Upper lobe of right lung (tissue), 1 donor: ENCODE data around the gene CCNQ. TPM values are rescaled to one million over a fixed set of nuclear protein-coding genes. Genes with fewer than 3 reads are reported as not detected.

Source experiments
- ATAC-seq: fragments of 200-7000 bp; cut with Tn5 transposase; one replicate; pipeline ENCODE4 v1.9.1; 2020; ENCODE audit warnings: mild to moderate bottlenecking, moderate library complexity
- DNase-seq: peaks from one replicate; pipeline ENCODE4 v3.0.0-alpha.2; 2020
- H3K27ac ChIP-seq: fragments of 200-600 bp; one replicate; pipeline ENCODE4 v1.8.0; 2022
- H3K27me3 ChIP-seq: fragments of 200-600 bp; one replicate; pipeline ENCODE4 v1.8.0; 2022; ENCODE audit warnings: mild to moderate bottlenecking
- H3K36me3 ChIP-seq: fragments of 200-600 bp; one replicate; pipeline ENCODE4 v1.8.0; 2022
- H3K4me1 ChIP-seq: fragments of 200-600 bp; one replicate; pipeline ENCODE4 v1.8.0; 2022
- H3K4me3 ChIP-seq: fragments of 200-600 bp; one replicate; pipeline ENCODE4 v1.8.0; 2022; ENCODE audit warnings: mild to moderate bottlenecking
- H3K9me3 ChIP-seq: fragments of 200-600 bp; one replicate; pipeline ENCODE4 v1.8.0; 2022
- CTCF ChIP-seq: fragments of 200-600 bp; IDR thresholded peaks from one replicate; pipeline ENCODE4 v1.8.0; 2022; ENCODE audit warnings: antibody characterized with exemption
- intact Hi-C: fragments of 100-400 bp; cut with DNase I; formaldehyde crosslinking; loops from one replicate; pipeline ENCODE4 v1.11.0; 2022
- total RNA-seq: library from RNA; stranded (reverse); fragmentation: NEBNext Ultra II Directional; extraction: Animal tissue kit (Norgen Biotek cat#: 25700); gene quantifications from one replicate; pipeline ENCODE4 v1.2.1, GENCODE V29; 2021
- donor health status: DM: no; HTN: yes; CAD: no; lungs with severe emphysema.

Gene CCNQ
- total RNA-seq, 1 donor from 2014 or later = 18.9 TPM

DNA sequence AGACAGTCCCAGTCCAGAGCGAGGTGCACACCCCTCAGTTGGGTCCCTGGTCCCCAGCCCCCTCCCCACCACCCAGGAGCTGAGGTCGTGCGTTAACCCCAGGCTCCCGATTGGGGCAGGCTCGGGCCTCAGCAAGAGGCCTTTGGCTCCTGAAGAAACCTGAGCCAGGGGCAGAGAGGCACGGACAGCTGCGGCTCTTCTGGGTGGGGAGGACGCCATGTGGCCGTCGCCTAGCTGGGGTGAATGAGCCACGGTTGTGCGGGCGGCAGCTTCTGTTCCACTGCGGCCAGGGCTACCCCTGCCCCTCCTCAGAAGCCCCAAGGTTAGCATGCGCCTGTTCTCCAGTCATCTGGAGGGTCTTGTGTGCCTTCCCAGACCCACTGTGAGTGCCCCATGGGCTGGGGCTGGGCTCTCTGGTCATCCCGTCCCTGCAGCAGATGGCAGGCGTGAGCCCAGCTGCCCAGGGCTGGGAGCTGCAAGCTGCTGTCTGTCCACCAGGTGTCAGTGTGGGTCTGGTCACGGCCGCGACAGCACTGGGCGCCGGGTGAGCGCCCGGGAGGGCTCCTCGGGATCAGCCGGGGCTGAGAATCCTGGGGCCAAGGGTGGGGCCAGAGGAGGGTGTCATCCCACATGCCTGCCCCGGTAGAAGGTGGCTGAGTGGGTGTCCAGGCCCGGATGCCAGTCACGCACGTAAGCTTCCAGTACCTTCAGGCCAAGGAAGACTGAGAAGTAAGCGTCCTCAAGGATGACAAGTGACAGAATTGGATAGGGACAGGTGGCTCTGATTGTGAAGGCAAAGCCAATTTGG lies 59.6 kb downstream of the CCNQ start:
- Histone ChIP-seq H3K4me3 (no peak overlapping the region), H3K4me1 (no peaks in the 10 kb centered on the region), H3K27me3 (no peaks in the 10 kb centered on the region), H3K9me3 (no peaks in the 10 kb centered on the region), H3K36me3 (no peaks in the 10 kb centered on the region), H3K27ac (no peak overlapping the region)
- ATAC-seq (peak; percentile 92), DNase-seq (peak; percentile 80)
- intact Hi-C loops = no loop called here
- TF ChIP-seq CTCF = peak; percentile 72

DNA sequence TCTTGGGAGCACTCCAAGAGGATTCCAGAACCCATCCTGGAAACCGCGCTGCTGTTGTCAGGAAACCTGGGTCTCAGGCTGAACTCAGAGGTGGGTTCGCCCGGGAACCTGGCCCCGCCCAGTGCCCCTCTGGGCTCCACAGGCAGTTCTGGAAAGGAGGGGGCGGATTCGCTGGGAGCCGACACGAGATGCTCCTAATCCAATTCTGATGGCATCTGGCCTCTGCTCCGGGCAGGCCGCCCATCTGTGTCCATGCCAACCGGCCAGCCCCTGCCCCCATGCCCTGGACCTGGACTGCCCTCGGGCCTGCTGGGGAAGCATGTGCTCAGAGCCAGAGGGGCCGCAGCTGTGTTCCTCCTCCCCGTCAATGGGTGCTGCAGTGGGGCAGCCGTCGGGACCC lies 60.5 kb downstream of the CCNQ start:
- H3K4me1 ChIP-seq = no peaks in the 10 kb centered on the region
- ATAC-seq (no peak), DNase-seq (no peak)
- TF ChIP-seq CTCF = no peak
- H3K27ac ChIP-seq = no peak overlapping the region
- no peaks in the 10 kb centered on the region for H3K9me3 ChIP-seq
- H3K4me3 ChIP-seq = no peak overlapping the region
- intact Hi-C loops = no loop called here
- H3K36me3 ChIP-seq = no peaks in the 10 kb centered on the region
- no peaks in the 10 kb centered on the region for H3K27me3 ChIP-seq

Other genes starting within 250 kb of the CCNQ start
- gene PNMA6E, start 197.8 kb downstream of the CCNQ start, total RNA-seq = 0.14 TPM
- 3.4 TPM for gene ZFP92, start 187.7 kb downstream of the CCNQ start, total RNA-seq
- 1.2 TPM for gene TREX2, start 153.1 kb downstream of the CCNQ start, total RNA-seq
- 23.0 TPM for gene HAUS7, start 128.6 kb downstream of the CCNQ start, total RNA-seq
- 205 TPM for gene BGN, start 104.2 kb downstream of the CCNQ start, total RNA-seq
- gene ATP2B3, start 81.5 kb downstream of the CCNQ start, total RNA-seq = not detected
- not detected for gene DUSP9, start 48.1 kb upstream of the CCNQ start, total RNA-seq
- gene PNCK, start 74.7 kb upstream of the CCNQ start, total RNA-seq = 0.72 TPM
- 8.0 TPM for gene SLC6A8, start 88.8 kb upstream of the CCNQ start, total RNA-seq
- gene BCAP31, start 125.2 kb upstream of the CCNQ start, total RNA-seq = 233 TPM
- 15.1 TPM for gene ABCD1, start 125.7 kb upstream of the CCNQ start, total RNA-seq
- gene PLXNB3, start 165.1 kb upstream of the CCNQ start, total RNA-seq = 3.3 TPM
- gene SRPK3, start 181.9 kb upstream of the CCNQ start, total RNA-seq = not detected
- gene IDH3G, start 195.2 kb upstream of the CCNQ start, total RNA-seq = 42.7 TPM
- gene SSR4, start 195.5 kb upstream of the CCNQ start, total RNA-seq = 204 TPM
- gene PDZD4, start 231.4 kb upstream of the CCNQ start, total RNA-seq = 8.3 TPM